Measurements from ENCODE around the gene ICA1. TPM values are rescaled to one million over a fixed set of nuclear protein-coding genes. Genes with fewer than 3 reads are reported as not detected.

The ICA1 gene
- polyA plus RNA-seq, 1 experiment = not detected

DNA sequence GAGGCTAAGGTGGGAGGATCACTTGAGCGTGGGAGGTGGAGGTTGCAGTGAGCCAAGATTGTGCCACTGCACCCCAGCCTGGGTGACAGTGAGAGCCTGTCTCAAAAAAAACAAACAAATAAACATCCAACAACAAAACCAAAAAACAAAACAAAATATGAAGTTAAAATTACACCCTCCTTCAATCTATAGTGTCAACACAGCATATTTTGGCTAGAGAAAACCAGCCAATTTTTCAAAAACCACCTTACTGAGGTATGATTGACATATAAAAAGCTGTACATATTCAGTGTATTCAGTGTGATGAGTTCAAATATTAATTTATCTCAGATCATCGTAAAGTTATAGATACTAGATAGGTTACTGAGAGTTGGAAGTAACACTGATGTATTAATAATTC lies 102.4 kb downstream of the ICA1 start:
- no peak for DNase-seq (ENCODE audit: low read depth, low spot score)
- CTCF ChIA-PET = no interaction called here
- TF ChIP-seq, protein P1, sequence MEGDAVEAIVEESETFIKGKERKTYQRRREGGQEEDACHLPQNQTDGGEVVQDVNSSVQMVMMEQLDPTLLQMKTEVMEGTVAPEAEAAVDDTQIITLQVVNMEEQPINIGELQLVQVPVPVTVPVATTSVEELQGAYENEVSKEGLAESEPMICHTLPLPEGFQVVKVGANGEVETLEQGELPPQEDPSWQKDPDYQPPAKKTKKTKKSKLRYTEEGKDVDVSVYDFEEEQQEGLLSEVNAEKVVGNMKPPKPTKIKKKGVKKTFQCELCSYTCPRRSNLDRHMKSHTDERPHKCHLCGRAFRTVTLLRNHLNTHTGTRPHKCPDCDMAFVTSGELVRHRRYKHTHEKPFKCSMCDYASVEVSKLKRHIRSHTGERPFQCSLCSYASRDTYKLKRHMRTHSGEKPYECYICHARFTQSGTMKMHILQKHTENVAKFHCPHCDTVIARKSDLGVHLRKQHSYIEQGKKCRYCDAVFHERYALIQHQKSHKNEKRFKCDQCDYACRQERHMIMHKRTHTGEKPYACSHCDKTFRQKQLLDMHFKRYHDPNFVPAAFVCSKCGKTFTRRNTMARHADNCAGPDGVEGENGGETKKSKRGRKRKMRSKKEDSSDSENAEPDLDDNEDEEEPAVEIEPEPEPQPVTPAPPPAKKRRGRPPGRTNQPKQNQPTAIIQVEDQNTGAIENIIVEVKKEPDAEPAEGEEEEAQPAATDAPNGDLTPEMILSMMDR (IDR thresholded peaks at IDR 0.05; ENCODE audit: low read depth, low read length) = no peak
- H3K4me3 ChIP-seq (ENCODE audit: low read depth, low read length) = no peak overlapping the region
- no peaks in the 10 kb centered on the region for H3K27me3 ChIP-seq (ENCODE audit: control insufficient read depth, insufficient read depth, low read length)
- POLR2A ChIA-PET = no interaction called here
- no peak overlapping the region for H3K27ac ChIP-seq (ENCODE audit: low read depth, low read length)
- no peaks in the 10 kb centered on the region for H3K9me3 ChIP-seq (ENCODE audit: control insufficient read depth, insufficient read depth, low read length)

DNA sequence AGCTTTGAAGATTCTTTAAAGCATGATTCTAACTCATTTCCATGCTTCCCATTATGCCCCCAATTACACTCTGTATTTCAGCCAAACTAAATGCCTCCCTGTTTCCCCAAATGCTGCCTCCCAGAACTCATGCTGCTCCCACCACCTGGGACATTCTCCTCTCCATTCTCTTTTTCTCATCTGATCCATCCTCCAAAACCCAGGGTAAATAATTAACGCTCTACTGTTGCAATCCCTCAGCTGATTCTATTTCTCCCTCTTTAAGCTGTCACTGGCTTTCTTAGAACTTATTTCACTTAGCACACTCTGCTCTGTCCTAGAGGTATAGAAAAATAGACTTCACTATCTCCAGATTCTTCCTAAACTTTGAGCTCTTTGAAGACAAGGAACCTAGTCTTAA lies 104.7 kb downstream of the ICA1 start:
- ChIA-PET CTCF (interaction anchor here (0.6 kb wide), 1 partner anchor 49 kb away, joined by 6 read pairs; no protein-coding TSS in a partner anchor), POLR2A (no interaction called here)
- Histone ChIP-seq H3K27me3 (ENCODE audit: control insufficient read depth, insufficient read depth, low read length) (no peaks in the 10 kb centered on the region), H3K4me3 (ENCODE audit: low read depth, low read length) (no peak overlapping the region), H3K27ac (ENCODE audit: low read depth, low read length) (no peak overlapping the region), H3K9me3 (ENCODE audit: control insufficient read depth, insufficient read depth, low read length) (no peaks in the 10 kb centered on the region)
- TF ChIP-seq, protein P1 (IDR thresholded peaks at IDR 0.05; ENCODE audit: low read depth, low read length) = no peak
- DNase-seq (ENCODE audit: low read depth, low spot score) = no peak

DNA sequence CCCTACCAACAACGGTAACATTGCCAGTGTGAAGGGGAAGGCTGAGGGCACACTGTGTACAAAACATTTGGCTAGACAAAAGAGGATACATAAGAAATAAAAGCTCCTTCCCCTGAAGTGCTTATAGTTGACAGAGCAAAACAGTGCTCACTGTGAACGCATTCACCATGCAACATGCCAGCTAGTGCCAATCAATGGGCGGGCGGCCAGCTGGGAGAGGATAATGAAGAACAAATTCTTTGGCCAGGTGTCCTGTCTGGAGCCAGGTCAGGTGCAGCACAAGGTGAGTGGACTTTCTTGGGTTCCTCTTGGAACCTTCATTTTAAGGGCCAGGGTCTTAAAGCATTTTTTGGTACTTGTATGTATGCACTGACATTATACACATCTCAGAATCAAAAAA lies 106.1 kb downstream of the ICA1 start:
- Histone ChIP-seq H3K9me3 (ENCODE audit: control insufficient read depth, insufficient read depth, low read length) (no peaks in the 10 kb centered on the region), H3K4me3 (ENCODE audit: low read depth, low read length) (no peak overlapping the region), H3K27me3 (ENCODE audit: control insufficient read depth, insufficient read depth, low read length) (no peaks in the 10 kb centered on the region), H3K27ac (ENCODE audit: low read depth, low read length) (no peak overlapping the region)
- TF ChIP-seq, protein P1 (IDR thresholded peaks at IDR 0.05; ENCODE audit: low read depth, low read length) = no peak
- POLR2A ChIA-PET = no interaction called here
- CTCF ChIA-PET = no interaction called here
- DNase-seq (ENCODE audit: low read depth, low spot score) = no peak

DNA sequence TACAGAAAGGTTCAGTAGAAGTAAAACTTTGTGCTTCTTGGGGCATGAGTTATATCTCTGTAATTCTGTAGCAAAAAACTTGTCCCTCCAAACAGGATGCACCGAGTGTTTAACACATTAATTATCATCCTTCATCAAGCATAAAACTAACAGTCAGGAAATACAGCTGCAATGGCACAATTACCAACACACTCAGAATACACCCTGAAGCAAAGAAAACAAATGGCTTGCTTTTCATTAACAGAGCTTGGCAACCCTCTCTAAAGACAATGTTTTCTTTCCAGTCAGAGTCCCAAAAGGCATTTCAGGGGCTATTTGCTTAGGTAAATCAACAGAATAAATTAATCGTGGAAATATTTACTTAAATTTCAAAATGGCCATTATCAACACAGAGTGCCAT lies 107.7 kb downstream of the ICA1 start:
- Histone ChIP-seq H3K4me3 (ENCODE audit: low read depth, low read length) (no peak overlapping the region), H3K9me3 (ENCODE audit: control insufficient read depth, insufficient read depth, low read length) (no peaks in the 10 kb centered on the region), H3K27ac (ENCODE audit: low read depth, low read length) (no peak overlapping the region), H3K27me3 (ENCODE audit: control insufficient read depth, insufficient read depth, low read length) (no peaks in the 10 kb centered on the region)
- POLR2A ChIA-PET = no interaction called here
- TF ChIP-seq, protein P1 (IDR thresholded peaks at IDR 0.05; ENCODE audit: low read depth, low read length) = no peak
- no peak for DNase-seq (ENCODE audit: low read depth, low spot score)
- CTCF ChIA-PET = no interaction called here

DNA sequence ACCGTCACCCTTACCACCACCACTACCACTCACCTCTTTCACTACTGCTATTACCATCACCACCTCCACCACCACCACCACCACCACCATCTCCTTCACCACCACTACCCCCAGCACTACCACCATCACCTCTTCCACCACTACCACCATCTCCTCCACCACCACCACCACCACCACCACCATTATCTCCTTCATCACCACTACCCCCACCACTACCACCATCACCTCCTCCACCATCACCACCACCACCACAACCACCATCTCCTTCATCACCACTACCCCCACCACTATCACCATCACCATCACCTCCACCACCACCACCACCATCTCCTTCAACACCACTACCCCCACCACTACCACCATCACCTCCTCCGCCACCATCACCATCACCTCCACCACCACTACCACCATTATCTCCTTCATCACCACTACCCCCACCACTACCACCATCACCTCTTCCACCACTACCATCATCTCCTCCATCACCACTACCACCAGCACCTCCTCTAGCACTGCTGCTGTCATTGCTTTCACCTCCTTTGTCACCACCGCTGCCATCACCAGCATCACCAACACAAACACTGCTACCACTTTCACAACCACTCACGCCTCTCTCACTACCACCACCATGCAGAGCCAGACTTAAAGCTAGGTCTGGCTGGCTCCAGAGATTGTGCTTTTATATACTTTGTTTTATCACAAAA lies 109.3 kb downstream of the ICA1 start:
- POLR2A ChIA-PET = no interaction called here

More for the DNA sequence above, 109.3 kb downstream of the ICA1 start:
- TF ChIP-seq, protein P1 (IDR thresholded peaks at IDR 0.05; ENCODE audit: low read depth, low read length) = no peak
- Histone ChIP-seq H3K27me3 (ENCODE audit: control insufficient read depth, insufficient read depth, low read length) (no peaks in the 10 kb centered on the region), H3K9me3 (ENCODE audit: control insufficient read depth, insufficient read depth, low read length) (no peaks in the 10 kb centered on the region), H3K4me3 (ENCODE audit: low read depth, low read length) (no peak overlapping the region), H3K27ac (ENCODE audit: low read depth, low read length) (no peak overlapping the region)
- CTCF ChIA-PET = no interaction called here
- DNase-seq (ENCODE audit: low read depth, low spot score) = no peak
